Stimulated activated CD4-positive, alpha-beta T cell treated with anti-CD3 and anti-CD28 coated beads, Interleukin-4, amount 100 ng/mL, for 1 hour (primary cell): Measurements from ENCODE around the gene NXPE3.
"Not testable (repeated sequence)": the region's sequence is repeated elsewhere in the genome, so short reads cannot be mapped to it uniquely, and the experiment has no call there.

Experiments
- DNase-seq: peaks from one replicate; pipeline ENCODE4 v3.0.0-alpha.2; 2020

The NXPE3 gene

GRCh38 chr3:101852983-101853840 is 74.2 kb downstream of the NXPE3 start:
- no peak for DNase-seq

GRCh38 chr3:101853982-101854381 is 75.0 kb downstream of the NXPE3 start:
- DNase-seq = no peak

- DNase-seq = no peak
Measured at GRCh38 chr3:101854608-101855304, 75.7 kb downstream of the NXPE3 start.

- DNase-seq = no peak
Measured at GRCh38 chr3:101857301-101857741, 78.3 kb downstream of the NXPE3 start.

GRCh38 chr3:101858464-101859030 is 79.5 kb downstream of the NXPE3 start:
- no peak for DNase-seq

GRCh38 chr3:101859882-101860448 is 81.0 kb downstream of the NXPE3 start:
- no peak for DNase-seq

GRCh38 chr3:101861212-101861788 is 82.3 kb downstream of the NXPE3 start:
- DNase-seq = no peak

GRCh38 chr3:101861789-101862415 is 82.9 kb downstream of the NXPE3 start:
- no peak for DNase-seq

GRCh38 chr3:101862416-101863165 is 83.6 kb downstream of the NXPE3 start:
- no peak for DNase-seq

- not testable (repeated sequence) for DNase-seq
Measured at GRCh38 chr3:101864926-101865325, 85.9 kb downstream of the NXPE3 start.

GRCh38 chr3:101865751-101866509 is 86.9 kb downstream of the NXPE3 start:
- no peak for DNase-seq

GRCh38 chr3:101867511-101867910 is 88.5 kb downstream of the NXPE3 start:
- no peak for DNase-seq

GRCh38 chr3:101867996-101868395 is 89.0 kb downstream of the NXPE3 start:
- no peak for DNase-seq

GRCh38 chr3:101868534-101869464 is 89.8 kb downstream of the NXPE3 start:
- no peak for DNase-seq

- no peak for DNase-seq
Measured at GRCh38 chr3:101870138-101870537, 91.1 kb downstream of the NXPE3 start.

- no peak for DNase-seq
Measured at GRCh38 chr3:101873619-101874018, 94.6 kb downstream of the NXPE3 start.

- no peak for DNase-seq
Measured at GRCh38 chr3:101876142-101876541, 97.1 kb downstream of the NXPE3 start.
